Left hindlimb (tissue), 1 donor: Measurements from ENCODE around the gene TPCN2.

Experiments used
- DNase-seq: peaks from one replicate; pipeline ENCODE4 v3.0.0-alpha.2; 2018

The TPCN2 gene

DNA sequence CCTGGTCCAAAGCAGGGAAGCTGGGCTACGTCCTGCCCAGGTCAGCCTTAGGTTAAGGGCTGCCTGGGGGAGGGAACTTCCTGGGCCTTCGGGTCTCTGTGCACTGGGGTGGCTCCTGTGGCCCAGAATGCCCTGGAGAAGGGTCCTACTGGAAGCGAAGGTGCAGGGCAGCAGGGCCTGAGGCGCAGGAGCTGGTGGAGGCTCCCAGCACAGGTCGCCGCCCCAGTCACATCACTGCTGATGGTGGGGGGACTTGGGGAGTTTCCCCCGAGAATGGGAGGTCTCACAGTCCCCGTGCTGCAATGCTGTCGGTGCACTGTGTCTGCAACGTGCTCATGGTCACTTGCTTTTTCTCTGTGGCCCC, 106.2 kb downstream of the TPCN2 start:
- DNase-seq, result no peak

DNA sequence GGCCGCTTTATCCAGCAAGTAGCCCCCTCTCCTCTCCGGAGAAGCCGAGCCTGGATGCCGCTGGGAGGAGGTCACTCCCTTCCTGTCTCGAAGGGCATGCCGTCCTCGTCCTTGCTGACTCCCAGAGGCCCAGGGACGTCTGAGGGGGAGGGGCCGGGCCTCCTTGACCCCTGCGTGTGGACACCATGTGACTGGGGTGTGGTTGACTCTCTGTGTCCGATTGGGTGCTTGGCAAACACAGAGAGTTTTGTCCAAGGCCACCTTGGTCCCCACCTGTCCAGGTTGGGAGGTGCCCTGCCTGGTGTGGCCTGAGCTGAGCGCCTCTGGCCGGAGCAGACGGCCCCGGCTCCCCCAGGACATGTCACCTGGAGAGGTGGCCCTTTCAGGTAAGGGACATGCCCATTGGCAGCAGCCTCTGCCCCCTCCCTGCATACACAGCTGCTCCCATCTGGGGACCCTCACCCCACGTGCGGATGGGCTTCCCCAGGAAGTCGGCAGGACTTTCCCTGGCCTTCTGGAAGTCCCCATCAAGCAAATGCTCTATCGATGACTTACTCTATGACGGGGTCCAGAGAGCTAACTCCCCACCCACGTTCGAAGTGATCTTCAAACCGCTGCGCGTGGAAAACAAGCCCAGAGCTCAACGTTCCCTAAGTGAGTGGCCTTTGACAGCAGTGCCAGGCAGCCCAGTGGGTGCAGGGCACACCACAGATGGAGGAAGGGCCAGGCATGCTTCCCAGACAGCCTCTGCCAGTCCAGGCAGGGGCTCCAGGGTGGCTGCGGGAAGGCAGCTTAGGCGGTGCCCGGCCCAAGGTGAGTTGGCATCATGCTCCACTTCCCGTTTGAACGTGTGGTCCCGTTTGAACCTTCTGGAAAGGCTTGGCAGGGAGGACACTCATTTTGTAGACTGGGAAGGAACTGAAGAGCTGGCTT, 106.8 kb downstream of the TPCN2 start, which contains the start of gene SMIM38:
Gene SMIM38, plus strand, starts transcription at position 634 of the 933 bp plus-strand sequence. CDS start 1,912 bp downstream, outside the sequence.
- no peak for DNase-seq

DNA sequence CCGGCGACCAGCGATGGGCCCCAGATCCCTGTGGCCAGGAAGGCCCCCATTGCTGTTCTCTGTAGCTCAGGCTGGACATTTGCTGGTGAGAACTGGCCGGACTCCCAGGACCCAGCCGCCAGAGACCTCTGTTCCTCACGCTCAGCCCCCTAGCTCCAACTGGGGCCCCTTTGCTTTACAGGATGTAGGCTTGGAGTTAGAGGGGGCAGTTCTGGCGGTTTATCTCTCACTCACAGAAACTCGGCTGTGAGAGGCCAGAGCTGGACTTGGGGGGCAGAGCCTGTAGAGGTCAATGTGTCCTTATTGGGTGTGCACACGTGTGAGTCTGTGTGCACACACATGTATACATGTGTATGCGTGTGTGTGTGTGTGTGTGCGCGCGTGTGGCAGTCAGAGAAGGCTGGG, 107.5 kb downstream of the TPCN2 start:
- peak; percentile 49 for DNase-seq

DNA sequence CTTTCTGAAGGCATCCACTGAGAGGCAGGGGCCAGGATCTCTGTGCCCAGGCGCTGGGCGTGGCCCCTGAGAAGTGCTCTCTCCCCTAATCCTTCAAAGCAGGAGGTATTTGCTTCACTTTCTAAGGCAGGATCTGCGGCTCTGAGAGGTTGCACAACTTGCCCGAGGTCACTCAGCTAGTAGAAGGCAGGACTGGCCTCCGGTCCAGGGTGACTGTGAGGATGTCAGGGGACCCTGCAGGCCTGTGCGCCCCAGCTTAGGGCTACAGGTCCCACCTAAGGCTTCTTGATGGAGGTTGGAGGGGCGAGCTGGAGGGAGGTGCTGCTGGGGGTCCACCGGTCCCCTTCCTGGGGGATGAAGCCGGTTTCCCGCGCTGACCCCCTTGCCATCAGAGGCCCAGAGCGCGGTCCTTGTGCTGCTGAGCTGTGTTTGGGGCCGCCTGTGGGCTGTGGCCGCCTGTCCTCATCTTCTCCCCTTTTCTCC, 108.0 kb downstream of the TPCN2 start:
- DNase-seq, result no peak

GRCh38 chr11:69157156-69157821, 108.6 kb downstream of the TPCN2 start:
- peak; percentile 89 for DNase-seq

DNA sequence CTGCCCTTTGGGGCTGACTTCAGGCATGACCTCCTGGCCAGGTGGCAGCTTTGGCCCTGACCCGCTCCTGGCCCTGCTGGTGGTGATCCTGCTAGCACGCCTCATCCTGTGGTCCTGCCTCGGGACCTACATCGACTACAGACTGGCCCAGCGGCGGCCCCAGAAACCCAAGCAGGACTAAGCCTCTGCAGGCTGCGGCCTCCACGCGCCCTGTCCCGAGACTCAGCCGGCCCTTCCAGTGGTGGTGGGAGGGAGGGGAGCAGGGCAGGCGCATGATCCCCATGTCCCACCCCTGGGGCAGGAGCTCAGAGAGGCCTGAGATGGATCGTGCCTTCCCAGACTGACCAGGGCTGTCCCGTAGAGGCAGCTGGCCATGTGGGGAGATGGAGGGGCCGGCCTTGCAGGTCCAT, 109.1 kb downstream of the TPCN2 start:
- DNase-seq, result no peak

DNA sequence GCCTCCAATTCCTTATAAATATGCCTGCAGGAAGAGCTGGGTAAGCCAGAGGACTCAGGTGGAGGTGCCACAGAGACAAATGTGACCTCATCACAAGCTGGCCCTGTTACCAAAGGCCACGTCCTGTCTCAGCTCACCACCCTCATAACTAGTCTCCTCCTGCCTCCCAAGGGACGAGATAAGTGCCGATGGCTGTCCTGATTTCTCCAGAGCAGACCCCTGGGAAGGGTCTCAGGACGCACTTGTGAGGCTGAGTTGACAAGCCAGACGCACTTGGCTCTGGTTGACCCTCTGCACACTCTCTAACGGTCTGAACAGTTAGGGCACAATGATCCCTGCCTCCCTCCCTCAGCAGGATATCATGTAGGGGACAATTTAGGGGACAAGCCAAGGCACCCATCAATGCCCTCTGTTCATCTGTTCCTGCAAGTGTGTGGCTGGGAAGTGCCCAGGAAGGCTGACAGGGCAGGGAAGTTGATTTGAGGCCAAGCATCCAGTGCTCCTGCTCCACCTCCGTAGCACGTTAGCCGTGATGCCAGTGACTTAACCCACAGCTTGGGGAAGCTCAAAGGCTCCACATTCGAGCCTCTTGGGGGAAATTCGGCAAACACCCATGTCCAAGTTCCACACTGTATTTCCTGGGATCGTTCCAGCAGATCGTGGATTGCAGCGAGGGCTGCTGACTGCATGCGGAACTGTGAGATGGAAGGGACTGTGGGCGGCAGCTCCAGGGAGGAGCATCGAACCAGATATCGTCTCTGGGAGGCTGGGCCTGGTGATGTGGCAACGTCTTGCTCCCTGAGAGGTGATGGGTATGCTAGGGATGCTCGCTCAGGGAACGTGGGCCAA, 109.8 kb downstream of the TPCN2 start:
- DNase-seq, result no peak

DNA sequence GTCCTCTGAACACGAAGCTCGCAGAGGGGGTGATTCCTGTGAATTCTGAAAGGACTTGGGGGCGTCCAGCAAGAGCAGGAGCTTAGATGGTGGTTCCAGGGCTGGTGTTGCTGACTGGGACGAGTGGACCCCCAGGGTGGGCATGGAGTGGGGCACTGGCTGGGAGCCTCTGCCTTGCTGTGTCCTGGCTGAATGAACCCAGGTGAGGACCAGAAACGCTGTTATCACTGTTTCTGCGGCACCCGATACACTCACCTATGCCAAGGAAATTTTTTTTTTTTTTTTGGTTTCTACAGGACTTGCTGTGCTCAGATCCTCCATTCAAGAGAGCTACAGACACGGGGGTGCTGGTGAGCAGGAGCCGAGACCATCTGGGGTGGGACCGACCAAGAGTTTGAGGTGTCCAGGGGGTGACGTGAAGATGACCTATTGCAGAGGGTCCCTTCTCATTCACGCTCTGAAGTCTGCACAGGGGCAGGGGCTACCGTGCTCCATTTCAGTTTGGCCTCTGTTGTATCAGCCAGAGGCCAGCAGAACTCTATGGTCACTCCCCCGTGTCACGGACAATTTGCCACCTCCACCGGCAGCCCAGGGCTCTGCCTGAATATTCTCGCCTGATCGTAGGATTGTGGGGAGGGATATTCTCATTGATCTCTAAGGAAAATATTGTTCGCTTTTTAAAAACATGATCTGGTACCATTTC, 110.6 kb downstream of the TPCN2 start:
- no peak for DNase-seq

DNA sequence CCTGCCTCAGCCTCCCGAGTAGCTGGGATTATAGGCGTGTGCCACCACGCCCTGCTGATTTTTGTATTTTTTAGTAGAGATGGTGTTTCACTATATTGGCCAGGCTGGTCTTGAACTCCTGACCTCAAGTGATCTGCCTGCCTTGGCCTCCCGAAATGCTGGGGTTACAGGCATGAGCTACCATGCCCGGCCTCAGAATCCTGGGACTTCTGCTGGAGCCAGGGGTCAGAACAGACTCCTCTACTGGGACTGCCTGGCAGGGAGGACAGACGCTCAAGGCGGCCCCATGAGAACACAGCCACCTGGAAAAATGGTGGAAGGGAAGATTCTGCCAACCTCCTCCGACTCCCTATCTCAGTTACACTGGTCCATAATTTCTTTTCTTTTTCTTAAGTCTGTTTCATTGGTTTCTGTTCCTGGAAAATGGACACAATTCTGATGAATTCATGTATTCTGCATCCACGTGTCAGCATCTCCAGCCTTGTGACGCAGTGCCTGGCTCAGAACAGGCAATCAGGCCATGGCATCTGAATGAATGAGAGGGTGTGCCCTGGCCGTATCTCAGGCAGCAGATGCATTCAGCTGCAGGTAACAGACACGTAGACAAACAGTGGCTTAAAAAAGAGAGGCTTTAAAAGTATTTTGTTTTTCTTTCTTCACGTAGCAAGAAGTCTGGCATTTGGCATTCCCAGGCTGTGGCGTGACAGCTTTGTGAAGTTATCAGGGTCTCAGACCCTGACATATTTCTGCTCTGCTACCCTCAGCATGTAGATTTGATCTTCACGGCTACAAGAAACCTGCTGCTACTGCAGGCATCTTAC, 111.8 kb downstream of the TPCN2 start:
- no peak for DNase-seq

DNA sequence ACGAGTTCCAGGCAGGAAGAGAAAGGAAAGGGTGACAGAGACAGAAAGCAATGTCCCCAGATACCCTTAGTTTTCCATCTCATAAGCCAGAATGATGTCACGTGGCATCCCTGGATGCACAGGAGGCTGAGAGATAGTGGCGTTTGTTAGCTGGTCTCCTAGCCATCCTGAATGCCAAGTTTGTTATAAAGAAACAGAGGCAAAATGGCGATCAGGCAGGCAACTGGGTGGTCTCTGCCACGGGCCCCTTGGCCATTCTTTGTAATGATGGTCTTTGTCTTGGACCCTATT, 112.3 kb downstream of the TPCN2 start:
- DNase-seq, result no peak

DNA sequence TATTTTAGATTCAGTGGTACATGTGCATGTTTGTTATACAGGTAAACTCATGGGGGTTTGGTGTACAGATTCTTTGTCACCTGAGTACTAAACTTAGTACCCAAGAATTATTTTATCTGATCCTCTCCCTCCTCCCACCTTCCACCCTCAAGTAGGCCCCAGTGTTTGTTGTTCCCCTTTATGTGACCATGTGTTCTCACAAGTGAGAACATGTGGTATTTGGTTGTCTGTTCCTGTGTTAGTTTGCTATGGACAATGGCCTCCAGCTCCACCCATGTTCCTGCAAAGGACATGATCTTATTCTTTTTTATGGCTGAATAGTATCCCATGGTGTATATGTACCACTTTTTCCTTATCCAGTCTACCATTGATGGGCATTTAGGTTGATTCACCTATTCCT, 113.8 kb downstream of the TPCN2 start:
- DNase-seq, result no peak

- no peak for DNase-seq
Measured at GRCh38 chr11:69163842-69164241, 115.1 kb downstream of the TPCN2 start.

DNA sequence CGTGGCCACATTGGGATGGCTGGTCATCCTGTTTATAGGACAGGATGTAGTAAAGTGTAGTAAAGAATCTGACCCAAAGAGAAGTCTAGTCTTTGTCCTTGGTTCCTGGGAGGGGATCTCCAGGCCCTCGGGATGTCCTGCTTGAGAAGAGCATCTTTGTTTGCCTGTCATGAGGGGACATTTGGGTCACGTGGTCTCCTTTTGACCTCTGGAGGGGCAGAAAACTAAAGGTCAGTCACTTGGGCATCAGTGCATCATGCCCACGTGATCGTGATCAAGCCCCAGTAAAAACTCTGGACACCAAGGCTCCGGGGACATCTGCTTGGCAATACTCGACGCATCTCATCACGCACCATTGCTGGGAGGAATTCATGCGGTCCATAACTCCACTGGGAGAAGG, 116.1 kb downstream of the TPCN2 start:
- DNase-seq, result no peak

GRCh38 chr11:69165775-69166174, 117.0 kb downstream of the TPCN2 start:
- no peak for DNase-seq

DNA sequence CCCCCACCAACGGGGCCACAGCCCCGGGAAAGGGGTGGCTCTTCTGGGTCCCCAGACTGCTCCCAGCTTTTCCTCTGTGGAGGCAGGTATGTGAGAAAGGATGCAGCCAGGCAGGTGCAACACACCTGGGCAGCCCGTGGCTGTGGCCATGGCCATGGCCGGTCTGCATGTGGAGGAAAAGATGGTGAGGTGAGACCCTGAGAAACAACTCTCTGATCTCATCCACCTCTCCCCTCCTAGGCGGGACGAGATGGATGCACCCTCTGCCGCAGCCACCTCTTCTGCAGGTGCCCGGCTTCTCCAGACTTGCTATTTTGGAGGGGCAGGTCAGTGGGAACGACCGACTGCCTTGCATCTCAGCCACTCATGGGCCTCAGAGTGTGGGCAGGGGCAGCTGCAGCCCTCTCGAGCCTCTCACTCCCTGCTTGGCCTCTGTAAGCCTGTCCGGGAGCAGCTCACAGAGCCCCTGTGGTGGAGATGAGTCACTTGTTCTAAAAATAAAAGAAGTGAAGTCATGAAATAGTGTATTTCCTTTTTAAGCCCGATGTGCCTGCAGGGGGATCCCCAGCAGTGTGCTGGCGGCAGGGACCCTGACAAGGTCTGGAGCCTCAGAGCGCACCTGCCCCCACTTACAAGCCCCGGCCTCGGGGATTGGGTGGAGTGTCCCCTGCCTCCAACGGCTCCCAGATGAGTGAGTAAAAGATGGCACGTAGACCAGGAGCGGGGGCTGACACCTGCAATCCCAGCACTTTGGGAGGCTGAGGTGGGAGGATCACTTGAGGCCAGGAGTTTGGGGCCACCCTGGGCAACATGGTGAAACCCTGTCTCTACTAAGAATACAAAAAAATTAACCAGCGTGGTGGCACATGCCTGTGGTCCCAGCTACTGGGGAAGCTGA, 117.7 kb downstream of the TPCN2 start:
- DNase-seq, result peak; percentile 59

DNA sequence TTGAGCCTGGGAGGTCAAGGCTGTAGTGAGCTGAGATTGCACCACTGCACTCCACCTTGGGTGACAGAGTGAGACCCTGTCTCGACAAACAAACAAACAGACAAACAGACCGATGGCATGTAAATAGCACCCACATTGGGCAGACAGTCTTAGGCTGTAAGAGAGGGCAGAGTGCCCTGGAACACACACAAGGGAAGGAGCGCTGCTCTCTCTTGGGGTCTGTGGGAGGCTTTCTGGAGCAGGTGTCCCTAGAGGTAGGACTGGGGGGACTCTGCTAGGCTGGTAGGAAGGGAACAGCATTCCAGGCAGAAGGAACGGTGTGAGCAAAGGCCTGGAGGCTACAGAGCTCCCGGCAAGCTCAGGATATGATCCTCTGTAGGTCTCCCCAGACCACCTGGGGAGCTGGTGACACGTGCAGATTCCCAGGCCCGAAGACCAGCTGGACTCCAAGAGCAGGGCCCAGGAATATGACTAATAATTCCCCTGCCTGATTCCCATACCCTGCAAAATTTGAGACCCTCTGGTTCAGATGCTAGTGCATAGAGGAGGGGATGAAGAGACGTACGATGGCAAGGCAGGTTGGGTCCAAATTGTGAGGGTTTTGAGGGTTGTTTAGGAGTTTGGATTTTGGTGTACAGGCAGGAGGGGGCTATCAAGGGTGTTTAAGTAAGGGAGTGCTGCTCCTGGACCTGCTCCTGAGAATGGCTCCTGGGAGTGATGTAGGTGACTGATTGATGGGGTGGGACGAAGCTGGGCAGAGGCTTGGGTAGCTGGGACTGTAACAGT, 118.6 kb downstream of the TPCN2 start:
- DNase-seq, result no peak

DNA sequence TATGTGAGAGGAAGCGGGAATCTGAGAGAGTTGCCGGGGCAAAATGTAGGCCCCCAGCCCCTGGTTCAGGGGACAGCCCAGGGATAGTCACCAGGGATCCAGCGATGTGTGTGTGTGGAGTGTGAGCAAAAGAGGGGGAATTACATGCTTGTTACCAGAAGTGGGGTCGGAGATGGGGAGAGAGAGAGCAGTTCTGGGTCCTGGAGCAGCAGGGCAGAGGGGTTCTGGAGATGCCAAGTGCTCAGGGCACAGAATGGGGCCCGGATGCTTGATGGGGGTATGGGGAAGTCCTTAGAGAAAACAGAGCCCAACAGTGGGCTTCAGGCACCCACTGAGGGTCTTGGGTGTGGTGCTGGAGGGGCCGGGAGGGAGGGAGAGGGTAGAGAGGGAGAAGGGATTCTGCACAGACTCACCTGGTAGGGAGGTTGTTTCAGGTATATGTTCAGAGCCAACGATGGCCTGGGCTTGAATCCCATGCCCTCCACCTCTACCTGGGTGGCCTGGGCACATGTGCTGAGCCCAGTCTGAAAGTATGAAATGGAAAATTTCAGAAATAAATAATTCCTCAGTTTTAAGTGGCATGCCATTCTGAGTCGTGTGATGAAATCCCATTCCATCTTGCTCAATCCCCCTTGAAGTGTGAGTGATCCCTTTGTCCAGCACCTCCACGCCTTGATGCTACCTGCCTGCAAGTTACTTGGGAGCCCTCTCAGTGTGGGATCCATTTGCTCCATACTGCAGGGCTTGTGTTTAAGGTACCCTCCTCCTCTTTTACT, 119.4 kb downstream of the TPCN2 start:
- no peak for DNase-seq

DNA sequence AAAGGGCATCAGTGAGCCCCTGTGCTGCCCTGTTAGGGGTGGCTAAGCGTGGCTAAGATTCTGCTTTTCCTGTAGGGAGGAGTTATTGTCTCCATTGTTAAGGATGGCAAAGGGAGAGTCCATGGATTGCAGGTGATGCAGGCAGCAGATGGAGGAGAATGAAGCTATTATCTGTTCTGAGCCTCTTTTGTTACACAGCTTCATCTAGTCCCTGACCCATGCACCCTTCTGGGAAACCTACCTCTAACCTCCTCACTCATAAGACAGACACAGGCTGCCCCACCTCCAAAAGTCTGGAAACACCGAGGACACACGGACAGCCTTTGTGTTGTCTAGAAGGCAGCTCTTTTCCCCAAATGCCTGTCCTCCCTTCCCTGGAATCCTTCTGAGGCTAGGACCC, 120.7 kb downstream of the TPCN2 start:
- no peak for DNase-seq

DNA sequence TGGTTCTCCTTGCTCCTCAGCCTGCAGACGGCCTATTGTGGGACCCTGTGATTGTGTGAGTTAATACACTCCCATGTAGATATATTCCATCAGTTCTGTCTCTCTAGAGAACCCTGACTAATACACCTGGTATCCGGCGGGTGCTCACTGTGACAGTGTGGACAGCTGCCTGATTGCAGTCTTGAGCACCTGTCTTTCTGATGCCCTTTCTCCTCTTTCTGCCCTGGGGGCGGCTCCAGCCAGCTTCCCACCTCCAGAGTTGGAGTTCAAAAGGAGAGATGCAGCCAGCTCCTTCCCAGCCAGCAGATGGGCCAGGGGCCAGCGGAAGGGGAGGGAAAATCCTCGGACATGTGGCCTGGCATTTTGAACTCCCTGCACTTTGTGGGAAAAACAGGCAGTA, 122.0 kb downstream of the TPCN2 start:
- no peak for DNase-seq
